H1 (cell line): ENCODE results near the gene WIPF1. TPM values are rescaled to one million over a fixed set of nuclear protein-coding genes. Genes with fewer than 3 reads are reported as not detected.

Experiments
- ATF3 ChIP-seq: IDR thresholded peaks from 2 replicates; pipeline ENCODE4 v1.6.1; 2011; ENCODE audit warnings: low read depth, mild to moderate bottlenecking, low read length; ENCODE audit not compliant: insufficient read depth
- BRCA1 ChIP-seq: IDR thresholded peaks from 2 replicates; pipeline ENCODE4 v1.6.1; 2012; ENCODE audit warnings: low read depth, low read length, improper control_type of control experiment
- SAP30 ChIP-seq: fragments of 300-600 bp; sonication (generic); IDR thresholded peaks from 2 replicates; pipeline ENCODE4 v1.7.1; 2012; ENCODE audit warnings: low read length, moderate library complexity, mild to moderate bottlenecking, inconsistent platforms; ENCODE audit not compliant: insufficient read depth, insufficient replicate concordance
- USF2 ChIP-seq: IDR thresholded peaks from 2 replicates; pipeline ENCODE4 v1.6.1; 2011; ENCODE audit warnings: low read length, improper control_type of control experiment
- polyA plus RNA-seq, 7 experiments: library from polyadenylated mRNA; depleted of rRNA in 3 of 7; stranded (reverse) in 5 of 7; unstranded in 2 of 7; fragments of >200 nt in 5 of 7; fragments of 200-250 nt in 2 of 7; gene quantifications; 1 replicate in 5 of 7; 2 replicates in 1 of 7; 4 replicates in 1 of 7; pipeline versions ENCODE4 v1.2.1 to v1.2.3, GENCODE V29; 2011 to 2013; ENCODE audit warnings: missing spikeins in 2 of 7, mixed read lengths in 2 of 7
- total RNA-seq: library from RNA; stranded (reverse); fragmentation: NEBNext Ultra II Directional; extraction: Animal tissue kit (Norgen Biotek cat#: 25700); gene quantifications from 2 replicates; pipeline ENCODE4 v1.2.1, GENCODE V29; 2021

WIPF1 gene
- total and polyA plus RNA-seq, 2 of the 8 experiments (the other 6 are each of a cell fraction or from before 2014, with no cell fraction given) = 4.7 to 5.2 TPM

GRCh38 chr2:174618179-174618578 is 20.6 kb upstream of the WIPF1 start (continued):
- TF ChIP-seq USF2 (no peak), ATF3 (no peak), SAP30 (no peak), BRCA1 (no peak)
